Endothelial cell of umbilical vein (primary cell): ENCODE data around the gene TLE3.

Experiments used
- EZH2 ChIP-seq: IDR thresholded peaks from 2 replicates; pipeline ENCODE4 v1.6.1; 2012; ENCODE audit warnings: borderline replicate concordance, low read depth, mild to moderate bottlenecking, moderate library complexity, low read length, inconsistent platforms; ENCODE audit not compliant: severe bottlenecking
- FOS ChIP-seq: IDR thresholded peaks from 2 replicates; pipeline ENCODE4 v1.6.1; 2011; ENCODE audit warnings: mild to moderate bottlenecking, low read length, moderate library complexity, borderline replicate concordance; ENCODE audit not compliant: insufficient read depth
- JUN ChIP-seq: IDR thresholded peaks from 2 replicates; pipeline ENCODE4 v1.6.1; 2011; ENCODE audit warnings: borderline replicate concordance, low read depth; ENCODE audit not compliant: insufficient read length, insufficient read depth
- MYC ChIP-seq: IDR thresholded peaks from one replicate; pipeline ENCODE4 v1.6.1; 2011; ENCODE audit warnings: mild to moderate bottlenecking, low read depth, low read length
- POLR2A ChIP-seq: IDR thresholded peaks from 2 replicates; pipeline ENCODE4 v1.6.1; 2012; ENCODE audit warnings: low read depth, mild to moderate bottlenecking, control low read depth, low read length
- POLR2AphosphoS5 ChIP-seq: IDR thresholded peaks from 2 replicates; pipeline ENCODE4 v1.6.1; 2012; ENCODE audit warnings: low read depth, mild to moderate bottlenecking, control low read depth, low read length, moderate library complexity; ENCODE audit not compliant: insufficient read depth
- TF ChIP-seq, protein P1 (sequence below), 2 donors: IDR thresholded peaks; 1 replicate in 1 of 2; 2 replicates in 1 of 2; pipeline ENCODE4 v1.5.1; 2011; ENCODE audit warnings: low read length in 2 of 2, mild to moderate bottlenecking in 2 of 2, moderate library complexity in 2 of 2, control low read depth in 1 of 2, inconsistent platforms in 1 of 2, low read depth in 1 of 2; ENCODE audit not compliant: insufficient read depth in 1 of 2; ENCODE audit errors: extremely low read depth in 1 of 2

DNA sequence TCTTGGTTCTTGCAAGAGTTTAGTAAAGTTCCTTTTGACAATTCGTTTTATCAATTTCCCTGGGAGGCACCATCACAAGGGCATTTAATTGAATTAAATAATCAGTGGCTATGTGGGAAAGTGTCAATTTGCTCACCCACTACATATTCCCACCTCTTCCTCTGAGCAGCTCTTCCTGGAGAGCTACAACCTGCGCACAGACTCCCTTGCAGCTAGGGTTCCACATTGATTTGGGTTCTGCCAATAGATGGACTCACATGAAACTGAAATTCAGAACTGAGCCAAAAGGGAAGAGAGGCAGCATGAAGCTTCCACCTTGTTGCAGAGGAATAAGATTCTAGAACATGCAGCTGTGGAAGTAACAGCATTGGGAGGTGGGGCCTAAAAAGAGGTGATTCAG is 94.8 kb downstream of the TLE3 start:
- TF ChIP-seq, protein P1, sequence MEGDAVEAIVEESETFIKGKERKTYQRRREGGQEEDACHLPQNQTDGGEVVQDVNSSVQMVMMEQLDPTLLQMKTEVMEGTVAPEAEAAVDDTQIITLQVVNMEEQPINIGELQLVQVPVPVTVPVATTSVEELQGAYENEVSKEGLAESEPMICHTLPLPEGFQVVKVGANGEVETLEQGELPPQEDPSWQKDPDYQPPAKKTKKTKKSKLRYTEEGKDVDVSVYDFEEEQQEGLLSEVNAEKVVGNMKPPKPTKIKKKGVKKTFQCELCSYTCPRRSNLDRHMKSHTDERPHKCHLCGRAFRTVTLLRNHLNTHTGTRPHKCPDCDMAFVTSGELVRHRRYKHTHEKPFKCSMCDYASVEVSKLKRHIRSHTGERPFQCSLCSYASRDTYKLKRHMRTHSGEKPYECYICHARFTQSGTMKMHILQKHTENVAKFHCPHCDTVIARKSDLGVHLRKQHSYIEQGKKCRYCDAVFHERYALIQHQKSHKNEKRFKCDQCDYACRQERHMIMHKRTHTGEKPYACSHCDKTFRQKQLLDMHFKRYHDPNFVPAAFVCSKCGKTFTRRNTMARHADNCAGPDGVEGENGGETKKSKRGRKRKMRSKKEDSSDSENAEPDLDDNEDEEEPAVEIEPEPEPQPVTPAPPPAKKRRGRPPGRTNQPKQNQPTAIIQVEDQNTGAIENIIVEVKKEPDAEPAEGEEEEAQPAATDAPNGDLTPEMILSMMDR (IDR thresholded peaks at IDR 0.05; ENCODE audit: extremely low read depth in 1 of 2, insufficient read depth in 1 of 2, low read depth in 1 of 2, low read length in 2 of 2), result no peak
- TF ChIP-seq MYC (no peak), POLR2A (no peak), FOS (no peak), JUN (no peak), EZH2 (no peak), POLR2AphosphoS5 (no peak)
